ENCODE results near the gene LKAAEAR1.

Gene LKAAEAR1

DNA sequence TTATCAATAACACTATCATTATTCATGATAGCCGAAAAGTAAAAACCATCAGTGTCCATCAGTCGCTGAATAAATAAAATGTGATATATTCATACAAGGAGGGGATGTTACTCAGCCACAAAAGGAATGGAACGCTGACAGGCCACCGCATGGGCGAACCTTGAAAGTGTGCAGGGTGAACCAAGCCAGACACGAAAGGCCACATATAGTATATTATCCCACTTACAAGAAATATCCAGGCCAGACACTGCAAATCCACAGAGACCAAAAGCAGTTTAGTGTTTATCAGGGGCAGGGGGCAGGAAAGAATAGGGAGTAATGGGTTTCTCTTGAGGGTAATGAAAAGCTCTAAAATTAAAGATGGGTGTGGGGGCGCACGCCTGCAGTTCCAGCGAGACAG, 40.4 kb downstream of the LKAAEAR1 start:
- Histone ChIP-seq H3K4me3 (ENCODE audit: low read depth, low read length) (no peak overlapping the region), H3K9me3 (no peaks in the 10 kb centered on the region), H3K4me1 (peaks cover 25% of the 10 kb centered on the region), H3K36me3 (no peaks in the 10 kb centered on the region), H3K27me3 (peaks cover 16% of the 10 kb centered on the region)
- DNase-seq = no peak
- TF ChIP-seq, protein P1, sequence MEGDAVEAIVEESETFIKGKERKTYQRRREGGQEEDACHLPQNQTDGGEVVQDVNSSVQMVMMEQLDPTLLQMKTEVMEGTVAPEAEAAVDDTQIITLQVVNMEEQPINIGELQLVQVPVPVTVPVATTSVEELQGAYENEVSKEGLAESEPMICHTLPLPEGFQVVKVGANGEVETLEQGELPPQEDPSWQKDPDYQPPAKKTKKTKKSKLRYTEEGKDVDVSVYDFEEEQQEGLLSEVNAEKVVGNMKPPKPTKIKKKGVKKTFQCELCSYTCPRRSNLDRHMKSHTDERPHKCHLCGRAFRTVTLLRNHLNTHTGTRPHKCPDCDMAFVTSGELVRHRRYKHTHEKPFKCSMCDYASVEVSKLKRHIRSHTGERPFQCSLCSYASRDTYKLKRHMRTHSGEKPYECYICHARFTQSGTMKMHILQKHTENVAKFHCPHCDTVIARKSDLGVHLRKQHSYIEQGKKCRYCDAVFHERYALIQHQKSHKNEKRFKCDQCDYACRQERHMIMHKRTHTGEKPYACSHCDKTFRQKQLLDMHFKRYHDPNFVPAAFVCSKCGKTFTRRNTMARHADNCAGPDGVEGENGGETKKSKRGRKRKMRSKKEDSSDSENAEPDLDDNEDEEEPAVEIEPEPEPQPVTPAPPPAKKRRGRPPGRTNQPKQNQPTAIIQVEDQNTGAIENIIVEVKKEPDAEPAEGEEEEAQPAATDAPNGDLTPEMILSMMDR (IDR thresholded peaks at IDR 0.05; ENCODE audit: low read depth, low read length) = no peak

DNA sequence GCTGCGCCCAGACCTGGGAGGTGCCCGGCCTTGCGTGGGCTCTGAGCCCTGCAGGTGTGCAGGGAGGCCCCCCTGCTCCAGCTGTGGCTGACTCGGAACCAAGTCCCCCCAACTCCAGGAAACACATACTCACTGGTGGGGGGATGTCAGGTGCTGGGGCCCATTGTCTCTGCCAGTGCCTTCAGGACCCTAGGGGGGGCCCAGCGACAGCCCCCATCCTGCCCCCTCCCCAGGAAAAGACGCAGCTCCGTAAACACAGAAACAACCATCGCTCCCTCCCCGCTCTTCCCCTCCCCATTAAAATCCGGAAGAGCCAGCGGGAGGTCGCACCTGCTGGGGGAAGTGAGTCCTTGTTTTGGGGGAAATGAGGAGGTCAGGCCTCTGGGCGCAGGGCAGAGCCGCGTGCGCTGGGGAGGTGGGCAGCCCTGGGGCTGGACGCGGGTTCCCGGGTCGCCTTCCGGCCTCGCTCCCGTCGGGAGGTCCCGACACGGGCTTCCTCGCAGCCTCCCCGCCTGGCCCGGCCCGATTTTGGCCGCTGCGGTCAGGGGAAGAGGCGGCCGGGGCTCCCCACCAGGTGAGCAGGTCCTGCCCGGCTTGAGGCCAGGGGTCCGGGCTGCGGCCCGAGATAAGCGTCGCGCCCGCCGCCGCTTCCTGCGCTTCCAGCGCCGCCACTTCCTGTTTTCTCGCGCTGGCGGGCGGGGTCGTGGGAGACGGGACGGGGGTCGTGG, 42.0 kb downstream of the LKAAEAR1 start:
- peak overlapping the region; percentile 44 for H3K4me3 ChIP-seq (ENCODE audit: low read depth, low read length)
- TF ChIP-seq, protein P1 (IDR thresholded peaks at IDR 0.05; ENCODE audit: low read depth, low read length) = no peak
- peaks cover 31% of the 10 kb centered on the region for H3K4me1 ChIP-seq
- H3K27me3 ChIP-seq = peaks cover 6% of the 10 kb centered on the region; the same call in 1 of the 2 replicates
- no peaks in the 10 kb centered on the region for H3K9me3 ChIP-seq
- no peak for DNase-seq
- no peaks in the 10 kb centered on the region for H3K36me3 ChIP-seq

DNA sequence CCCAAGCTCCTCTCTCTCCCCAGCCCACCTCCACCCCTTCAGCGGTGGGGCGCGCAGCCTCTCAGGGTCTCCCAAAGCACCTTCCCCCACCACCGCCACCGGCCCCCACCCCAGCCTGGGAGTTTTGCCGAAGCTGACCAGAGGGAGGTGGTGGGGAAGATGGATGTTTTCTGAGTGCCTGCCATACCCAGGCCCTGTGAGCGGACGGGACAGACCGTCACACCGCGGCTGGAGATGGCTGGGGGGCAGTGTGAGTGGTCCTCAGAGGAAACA, 42.5 kb downstream of the LKAAEAR1 start:
- H3K4me3 ChIP-seq (ENCODE audit: low read depth, low read length) = no peak overlapping the region
- TF ChIP-seq, protein P1 (IDR thresholded peaks at IDR 0.05; ENCODE audit: low read depth, low read length) = no peak
- H3K27me3 ChIP-seq = peaks cover 6% of the 10 kb centered on the region; the same call in 1 of the 2 replicates
- no peaks in the 10 kb centered on the region for H3K36me3 ChIP-seq
- H3K9me3 ChIP-seq = no peaks in the 10 kb centered on the region
- no peak for DNase-seq
- peaks cover 36% of the 10 kb centered on the region for H3K4me1 ChIP-seq

DNA sequence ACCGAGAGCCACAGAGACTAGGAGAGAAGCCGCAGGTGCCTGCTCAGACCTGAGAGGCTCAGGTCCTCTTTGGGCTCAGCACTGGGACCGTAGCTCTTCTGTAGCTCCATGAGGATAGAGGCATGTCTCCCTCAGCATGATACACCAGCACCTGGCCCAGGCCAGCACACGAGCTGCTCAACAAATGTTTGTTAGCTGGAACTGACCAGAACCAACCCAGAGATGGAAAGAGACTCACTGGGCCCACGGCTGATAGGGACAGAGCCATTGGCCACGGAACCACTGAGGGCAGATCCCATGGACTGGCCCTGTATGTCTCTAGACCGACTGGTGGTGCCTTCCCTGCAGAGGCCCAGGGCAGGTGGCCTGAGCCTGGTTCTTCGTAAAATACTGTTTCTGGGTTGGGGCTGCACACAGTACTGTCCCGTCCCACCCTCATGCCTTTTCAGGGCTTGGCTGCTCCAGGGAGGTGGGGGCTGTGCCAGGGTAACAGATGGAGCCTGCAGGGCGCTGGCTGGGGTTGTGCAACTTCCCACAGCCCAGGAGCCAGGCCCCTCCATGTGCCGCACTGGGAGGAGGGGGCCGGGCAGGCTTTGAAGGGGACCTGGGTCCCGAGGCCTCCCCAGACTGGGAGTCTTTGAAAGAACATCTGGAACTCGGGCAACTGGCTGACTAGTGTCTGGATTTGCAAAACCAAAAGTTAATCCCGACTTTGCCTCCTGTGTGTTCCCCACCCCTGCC, 43.0 kb downstream of the LKAAEAR1 start:
- H3K9me3 ChIP-seq = no peaks in the 10 kb centered on the region
- peaks cover 6% of the 10 kb centered on the region; the same call in 1 of the 2 replicates for H3K27me3 ChIP-seq
- H3K4me1 ChIP-seq = peaks cover 41% of the 10 kb centered on the region
- H3K36me3 ChIP-seq = no peaks in the 10 kb centered on the region
- TF ChIP-seq, protein P1 (IDR thresholded peaks at IDR 0.05; ENCODE audit: low read depth, low read length) = no peak
- H3K4me3 ChIP-seq (ENCODE audit: low read depth, low read length) = no peak overlapping the region
- DNase-seq = no peak

DNA sequence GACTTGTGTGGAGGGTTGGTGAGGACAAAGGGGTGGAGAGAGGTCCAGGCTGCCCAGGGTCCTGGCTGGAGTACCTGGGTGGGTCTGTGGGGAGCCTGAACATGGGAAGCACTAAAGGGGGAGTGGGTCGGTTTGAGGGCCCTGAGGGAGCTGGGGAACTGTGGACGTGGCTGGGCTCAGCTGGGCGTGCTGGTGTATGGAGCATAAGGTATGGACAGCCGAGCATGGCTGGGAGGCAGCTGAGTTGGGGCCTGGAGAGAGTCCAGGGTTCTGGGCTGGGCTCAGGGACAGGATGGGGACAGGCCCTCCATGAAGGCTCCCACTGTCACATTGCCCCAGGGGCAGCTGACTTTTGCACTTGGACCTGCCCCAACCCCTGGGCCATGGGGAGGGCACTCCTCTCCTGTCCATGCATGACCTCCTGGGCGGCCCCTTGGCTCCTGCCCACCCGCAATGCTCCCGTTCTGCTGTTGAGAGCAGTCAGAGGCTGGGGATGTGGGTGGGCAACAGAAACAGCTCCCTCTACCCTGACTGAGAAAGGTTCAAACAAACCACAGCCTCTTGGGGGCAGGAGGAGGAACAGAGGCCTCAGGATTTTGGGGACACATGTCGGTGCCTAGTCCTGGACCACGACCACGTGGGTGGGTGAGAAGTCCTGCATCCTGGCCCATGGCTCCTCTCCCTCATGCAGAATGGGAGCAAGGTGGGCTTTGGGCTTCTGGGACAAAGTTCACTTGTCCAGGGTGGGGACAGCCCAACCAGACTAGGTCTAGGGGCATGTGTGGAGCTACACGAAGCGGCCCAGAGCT, 43.8 kb downstream of the LKAAEAR1 start:
- H3K9me3 ChIP-seq = no peaks in the 10 kb centered on the region
- DNase-seq = no peak
- peaks cover 6% of the 10 kb centered on the region; the same call in 1 of the 2 replicates for H3K27me3 ChIP-seq
- H3K4me3 ChIP-seq (ENCODE audit: low read depth, low read length) = no peak overlapping the region
- peaks cover 2% of the 10 kb centered on the region; the same call in 1 of the 2 replicates for H3K36me3 ChIP-seq
- peaks cover 43% of the 10 kb centered on the region for H3K4me1 ChIP-seq
- TF ChIP-seq, protein P1 (IDR thresholded peaks at IDR 0.05; ENCODE audit: low read depth, low read length) = no peak

Measured in BE2C (cell line).